ENCODE results near the gene PRDM5.

- TF ChIP-seq, protein P1, sequence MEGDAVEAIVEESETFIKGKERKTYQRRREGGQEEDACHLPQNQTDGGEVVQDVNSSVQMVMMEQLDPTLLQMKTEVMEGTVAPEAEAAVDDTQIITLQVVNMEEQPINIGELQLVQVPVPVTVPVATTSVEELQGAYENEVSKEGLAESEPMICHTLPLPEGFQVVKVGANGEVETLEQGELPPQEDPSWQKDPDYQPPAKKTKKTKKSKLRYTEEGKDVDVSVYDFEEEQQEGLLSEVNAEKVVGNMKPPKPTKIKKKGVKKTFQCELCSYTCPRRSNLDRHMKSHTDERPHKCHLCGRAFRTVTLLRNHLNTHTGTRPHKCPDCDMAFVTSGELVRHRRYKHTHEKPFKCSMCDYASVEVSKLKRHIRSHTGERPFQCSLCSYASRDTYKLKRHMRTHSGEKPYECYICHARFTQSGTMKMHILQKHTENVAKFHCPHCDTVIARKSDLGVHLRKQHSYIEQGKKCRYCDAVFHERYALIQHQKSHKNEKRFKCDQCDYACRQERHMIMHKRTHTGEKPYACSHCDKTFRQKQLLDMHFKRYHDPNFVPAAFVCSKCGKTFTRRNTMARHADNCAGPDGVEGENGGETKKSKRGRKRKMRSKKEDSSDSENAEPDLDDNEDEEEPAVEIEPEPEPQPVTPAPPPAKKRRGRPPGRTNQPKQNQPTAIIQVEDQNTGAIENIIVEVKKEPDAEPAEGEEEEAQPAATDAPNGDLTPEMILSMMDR (IDR thresholded peaks at IDR 0.05): no peak
- TF ChIP-seq POLR2A (IDR thresholded peaks at IDR 0.05): no peak
Observed at GRCh38 chr4:120731561-120731960, 191.0 kb downstream of the PRDM5 start.
